ENCODE data around the gene CDC34. TPM values are rescaled to one million over a fixed set of nuclear protein-coding genes. Genes with fewer than 3 reads are reported as not detected.

Gene CDC34
- total RNA-seq, 6 experiments from 2014 or later = 63.8 to 79.9 (median 64.6) TPM

DNA sequence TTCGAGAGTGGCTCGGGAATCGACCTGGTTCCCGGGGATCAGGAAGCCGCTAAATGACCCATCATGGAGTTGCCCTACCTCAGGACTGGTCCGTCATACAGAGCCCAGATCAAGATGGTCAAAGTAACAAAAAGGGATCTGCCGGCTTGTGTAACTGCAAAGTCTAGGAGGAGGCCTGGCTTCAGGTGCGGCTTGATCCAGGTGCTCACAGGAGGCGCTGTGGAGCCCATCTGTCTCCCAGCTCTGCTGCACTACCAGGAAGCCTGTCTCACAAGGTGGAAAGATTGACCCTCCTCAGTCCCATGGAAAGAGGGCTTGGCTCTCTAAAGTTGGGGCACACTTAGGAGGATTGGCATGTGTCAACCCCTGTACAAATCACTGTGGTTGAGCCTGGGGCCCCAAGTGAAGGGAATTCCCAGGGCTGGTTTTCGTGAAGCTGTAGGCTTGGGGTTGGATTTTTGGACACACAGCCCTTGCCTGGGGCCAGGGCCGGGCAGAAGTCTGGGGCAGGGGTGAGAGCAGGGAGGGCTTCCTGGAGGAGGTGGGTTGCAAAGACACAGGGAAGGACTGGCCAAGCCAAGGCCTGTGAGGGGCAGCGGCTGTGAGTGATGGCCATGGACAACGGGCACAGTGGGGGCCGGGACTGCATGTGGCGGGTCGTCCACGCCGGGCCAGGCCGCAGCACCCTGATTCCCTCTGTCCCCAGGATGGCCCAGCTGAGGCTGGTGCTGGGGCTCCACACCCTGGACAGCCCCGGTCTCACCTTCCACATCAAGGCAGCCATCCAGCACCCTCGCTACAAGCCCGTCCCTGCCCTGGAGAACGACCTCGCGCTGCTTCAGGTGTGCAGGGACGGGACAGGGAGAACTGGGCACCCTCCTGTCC, 16.5 kb downstream of the CDC34 start:
- H3K4me1 Mint-ChIP-seq (ENCODE audit: low read depth) = no peaks in the 10 kb centered on the region
- no peak for DNase-seq
- H3K27me3 Mint-ChIP-seq (ENCODE audit: insufficient read depth) = no peaks in the 10 kb centered on the region
- no peak overlapping the region for H3K4me3 Mint-ChIP-seq
- H3K27ac Mint-ChIP-seq = no peak overlapping the region
- no peaks in the 10 kb centered on the region for H3K9me3 Mint-ChIP-seq
- TF ChIP-seq, protein P1, sequence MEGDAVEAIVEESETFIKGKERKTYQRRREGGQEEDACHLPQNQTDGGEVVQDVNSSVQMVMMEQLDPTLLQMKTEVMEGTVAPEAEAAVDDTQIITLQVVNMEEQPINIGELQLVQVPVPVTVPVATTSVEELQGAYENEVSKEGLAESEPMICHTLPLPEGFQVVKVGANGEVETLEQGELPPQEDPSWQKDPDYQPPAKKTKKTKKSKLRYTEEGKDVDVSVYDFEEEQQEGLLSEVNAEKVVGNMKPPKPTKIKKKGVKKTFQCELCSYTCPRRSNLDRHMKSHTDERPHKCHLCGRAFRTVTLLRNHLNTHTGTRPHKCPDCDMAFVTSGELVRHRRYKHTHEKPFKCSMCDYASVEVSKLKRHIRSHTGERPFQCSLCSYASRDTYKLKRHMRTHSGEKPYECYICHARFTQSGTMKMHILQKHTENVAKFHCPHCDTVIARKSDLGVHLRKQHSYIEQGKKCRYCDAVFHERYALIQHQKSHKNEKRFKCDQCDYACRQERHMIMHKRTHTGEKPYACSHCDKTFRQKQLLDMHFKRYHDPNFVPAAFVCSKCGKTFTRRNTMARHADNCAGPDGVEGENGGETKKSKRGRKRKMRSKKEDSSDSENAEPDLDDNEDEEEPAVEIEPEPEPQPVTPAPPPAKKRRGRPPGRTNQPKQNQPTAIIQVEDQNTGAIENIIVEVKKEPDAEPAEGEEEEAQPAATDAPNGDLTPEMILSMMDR (IDR thresholded peaks at IDR 0.05) = peak; percentile 25; the same call in 1 of the 2 replicates
- peaks cover 6% of the 10 kb centered on the region for H3K36me3 Mint-ChIP-seq (ENCODE audit: low read depth)

DNA sequence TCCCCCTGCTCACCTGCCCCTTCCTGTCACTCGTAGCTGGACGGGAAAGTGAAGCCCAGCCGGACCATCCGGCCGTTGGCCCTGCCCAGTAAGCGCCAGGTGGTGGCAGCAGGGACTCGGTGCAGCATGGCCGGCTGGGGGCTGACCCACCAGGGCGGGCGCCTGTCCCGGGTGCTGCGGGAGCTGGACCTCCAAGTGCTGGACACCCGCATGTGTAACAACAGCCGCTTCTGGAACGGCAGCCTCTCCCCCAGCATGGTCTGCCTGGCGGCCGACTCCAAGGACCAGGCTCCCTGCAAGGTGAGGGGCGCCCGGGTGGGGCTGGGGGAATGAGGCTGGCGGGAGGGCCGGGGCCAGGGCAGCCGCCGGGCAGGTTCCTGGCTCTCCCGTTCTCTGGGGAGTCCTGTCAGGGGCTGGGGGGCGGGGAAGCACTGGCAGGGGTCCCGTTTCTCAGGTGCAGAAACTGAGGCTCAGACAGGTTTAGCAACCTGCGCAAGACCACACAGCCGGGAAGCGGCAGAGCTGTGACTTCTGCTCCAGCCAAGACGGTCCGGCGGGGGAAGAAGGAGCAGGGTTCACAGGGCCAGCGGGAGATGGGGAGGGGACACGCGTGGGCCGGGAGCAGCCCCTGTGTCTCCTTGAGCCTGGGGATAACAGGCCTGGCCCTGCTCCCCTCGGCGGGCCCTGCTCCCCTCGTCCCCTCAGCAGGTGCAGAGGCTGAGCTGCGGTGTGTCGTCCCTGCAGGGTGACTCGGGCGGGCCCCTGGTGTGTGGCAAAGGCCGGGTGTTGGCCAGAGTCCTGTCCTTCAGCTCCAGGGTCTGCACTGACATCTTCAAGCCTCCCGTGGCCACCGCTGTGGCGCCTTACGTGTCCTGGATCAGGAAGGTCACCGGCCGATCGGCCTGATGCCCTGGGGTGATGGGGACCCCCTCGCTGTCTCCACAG, 17.6 kb downstream of the CDC34 start:
- Mint-ChIP-seq H3K4me3 (no peak overlapping the region), H3K4me1 (ENCODE audit: low read depth) (no peaks in the 10 kb centered on the region), H3K9me3 (no peaks in the 10 kb centered on the region), H3K27me3 (ENCODE audit: insufficient read depth) (no peaks in the 10 kb centered on the region), H3K36me3 (ENCODE audit: low read depth) (no peaks in the 10 kb centered on the region), H3K27ac (no peak overlapping the region)
- TF ChIP-seq, protein P1 (IDR thresholded peaks at IDR 0.05) = no peak
- no peak for DNase-seq

DNA sequence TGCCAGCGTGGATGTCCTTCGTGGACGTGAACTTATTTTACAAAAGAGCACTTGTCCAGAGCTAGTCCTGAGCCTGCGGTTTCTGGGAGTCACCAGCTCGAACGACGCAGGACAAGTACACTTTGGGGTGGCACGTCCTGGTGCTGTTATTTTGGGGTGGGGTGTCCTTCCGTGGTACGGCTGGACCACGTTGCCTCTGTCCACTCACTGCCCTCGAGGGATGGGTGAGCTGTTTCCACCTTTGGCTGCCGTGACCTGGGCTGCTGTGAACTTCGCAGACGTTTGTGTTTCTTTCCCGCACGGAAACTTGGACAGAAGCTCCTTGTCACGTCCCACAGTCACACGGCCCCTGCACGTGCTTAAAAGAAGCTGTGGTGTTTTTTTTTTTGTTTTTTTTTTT, 23.3 kb downstream of the CDC34 start:
- no peak for DNase-seq
- Mint-ChIP-seq H3K27me3 (ENCODE audit: insufficient read depth) (no peaks in the 10 kb centered on the region), H3K4me1 (ENCODE audit: low read depth) (0 out of 2 replicates have a peak, but pooled peaks cover 5% of the 10 kb centered on the region), H3K9me3 (no peaks in the 10 kb centered on the region), H3K27ac (no peak overlapping the region), H3K4me3 (no peak overlapping the region), H3K36me3 (ENCODE audit: low read depth) (no peaks in the 10 kb centered on the region)
- TF ChIP-seq, protein P1 (IDR thresholded peaks at IDR 0.05) = no peak

DNA sequence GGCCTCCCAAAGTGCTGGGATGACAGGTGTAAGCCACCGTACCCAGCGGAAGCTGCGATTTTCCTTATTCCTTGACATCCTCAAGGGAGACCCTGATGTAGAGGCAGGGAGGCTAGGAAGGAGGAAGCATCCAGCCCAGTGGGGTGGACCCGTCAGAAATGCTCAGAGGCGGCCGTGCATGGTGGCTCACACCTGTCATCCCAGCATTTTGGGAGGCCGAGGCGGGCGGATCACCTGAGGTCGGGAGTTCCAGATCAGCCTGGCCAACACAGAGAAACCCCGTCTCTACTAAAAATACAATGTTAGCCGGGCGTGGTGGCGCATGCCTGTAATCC, 23.9 kb downstream of the CDC34 start:
- no peaks in the 10 kb centered on the region for H3K27me3 Mint-ChIP-seq (ENCODE audit: insufficient read depth)
- TF ChIP-seq, protein P1 (IDR thresholded peaks at IDR 0.05) = no peak
- H3K27ac Mint-ChIP-seq = no peak overlapping the region
- 0 out of 2 replicates have a peak, but pooled peaks cover 5% of the 10 kb centered on the region for H3K4me1 Mint-ChIP-seq (ENCODE audit: low read depth)
- no peak for DNase-seq
- no peaks in the 10 kb centered on the region for H3K9me3 Mint-ChIP-seq
- H3K36me3 Mint-ChIP-seq (ENCODE audit: low read depth) = no peaks in the 10 kb centered on the region
- no peak overlapping the region for H3K4me3 Mint-ChIP-seq

DNA sequence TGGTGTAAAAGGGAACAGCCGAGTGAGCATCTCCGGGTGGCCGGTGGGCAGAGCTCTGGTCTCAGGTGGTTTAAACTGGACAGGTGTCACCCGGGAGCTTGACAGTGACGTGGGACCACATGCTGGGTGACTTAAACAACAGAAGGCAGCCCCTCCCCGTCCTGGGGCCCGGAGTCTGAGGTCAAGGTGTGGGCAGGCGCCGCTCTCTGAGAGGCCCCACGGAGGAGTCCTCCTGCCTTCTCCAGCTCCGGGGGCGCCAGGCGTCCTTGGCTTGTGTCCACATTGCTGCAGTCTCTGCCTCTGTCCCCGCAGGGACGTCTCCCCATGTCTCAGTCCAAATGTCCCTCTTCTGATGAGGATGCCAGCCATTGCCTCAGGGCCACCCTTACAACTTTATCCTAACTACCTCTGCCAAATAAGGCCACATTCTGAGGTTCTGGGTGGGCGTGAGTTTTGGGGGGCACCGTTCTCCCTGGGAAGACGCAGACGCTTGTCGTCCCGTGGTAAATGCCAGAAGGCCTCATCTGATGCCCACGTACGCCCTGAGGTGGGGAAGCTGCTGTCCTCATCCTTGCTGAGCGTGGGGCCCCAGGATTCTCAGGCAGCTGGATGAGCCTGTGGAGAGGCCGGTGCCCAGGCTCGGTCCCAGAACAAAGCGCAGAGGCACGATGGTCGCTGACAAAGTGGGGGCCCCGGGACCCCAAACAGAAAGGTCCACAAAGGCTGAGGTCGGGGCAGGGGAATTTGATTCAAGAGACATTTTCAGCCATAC, 25.2 kb downstream of the CDC34 start:
- H3K9me3 Mint-ChIP-seq = no peaks in the 10 kb centered on the region
- H3K27me3 Mint-ChIP-seq (ENCODE audit: insufficient read depth) = no peaks in the 10 kb centered on the region
- 0 out of 2 replicates have a peak, but pooled peaks cover 5% of the 10 kb centered on the region for H3K4me1 Mint-ChIP-seq (ENCODE audit: low read depth)
- TF ChIP-seq, protein P1 (IDR thresholded peaks at IDR 0.05) = no peak
- H3K27ac Mint-ChIP-seq = no peak overlapping the region
- no peak overlapping the region for H3K4me3 Mint-ChIP-seq
- DNase-seq = no peak
- no peaks in the 10 kb centered on the region for H3K36me3 Mint-ChIP-seq (ENCODE audit: low read depth)

Data from HFFc6 (cell line).